GM21381 (cell line): ENCODE measurements around the gene PMEL.
"Not testable (repeated sequence)": the region's sequence is repeated elsewhere in the genome, so short reads cannot be mapped to it uniquely, and the experiment has no call there.

Experiments used
- ATAC-seq: cut with Tn5 transposase; IDR thresholded peaks from one replicate; pipeline ENCODE4 v1.9.1; 2021; ENCODE audit warnings: mild to moderate bottlenecking, moderate library complexity; ENCODE audit not compliant: unreplicated experiment

PMEL gene

DNA sequence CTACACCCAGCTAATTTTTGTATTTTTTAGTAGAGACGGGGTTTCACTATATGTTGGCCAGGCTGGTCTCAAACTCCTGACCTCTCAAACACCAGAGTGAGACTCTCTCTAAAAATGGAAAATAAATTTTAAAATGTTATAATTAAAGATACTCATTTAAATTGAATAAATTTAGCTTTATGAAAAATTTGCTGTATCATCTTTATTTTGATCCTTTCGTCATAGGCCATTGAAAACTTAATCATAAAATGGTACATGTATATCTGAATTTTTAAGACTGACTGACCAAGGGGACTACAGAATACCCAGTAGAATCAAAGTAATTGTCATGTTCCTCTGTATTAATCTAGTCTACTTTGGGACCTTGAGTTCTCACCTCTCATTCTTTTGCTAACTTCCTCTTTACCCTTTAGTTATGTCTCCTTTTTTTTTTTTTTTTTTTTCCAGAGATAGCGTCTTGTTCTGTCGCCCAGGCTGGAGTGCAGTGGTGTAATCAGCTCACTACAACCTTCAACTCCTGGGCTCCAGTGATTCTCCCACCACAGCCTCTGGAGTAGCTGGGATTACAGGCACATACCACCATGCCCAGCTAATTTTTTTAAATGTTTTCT lies 17.5 kb upstream of the PMEL start:
- no peak for ATAC-seq

DNA sequence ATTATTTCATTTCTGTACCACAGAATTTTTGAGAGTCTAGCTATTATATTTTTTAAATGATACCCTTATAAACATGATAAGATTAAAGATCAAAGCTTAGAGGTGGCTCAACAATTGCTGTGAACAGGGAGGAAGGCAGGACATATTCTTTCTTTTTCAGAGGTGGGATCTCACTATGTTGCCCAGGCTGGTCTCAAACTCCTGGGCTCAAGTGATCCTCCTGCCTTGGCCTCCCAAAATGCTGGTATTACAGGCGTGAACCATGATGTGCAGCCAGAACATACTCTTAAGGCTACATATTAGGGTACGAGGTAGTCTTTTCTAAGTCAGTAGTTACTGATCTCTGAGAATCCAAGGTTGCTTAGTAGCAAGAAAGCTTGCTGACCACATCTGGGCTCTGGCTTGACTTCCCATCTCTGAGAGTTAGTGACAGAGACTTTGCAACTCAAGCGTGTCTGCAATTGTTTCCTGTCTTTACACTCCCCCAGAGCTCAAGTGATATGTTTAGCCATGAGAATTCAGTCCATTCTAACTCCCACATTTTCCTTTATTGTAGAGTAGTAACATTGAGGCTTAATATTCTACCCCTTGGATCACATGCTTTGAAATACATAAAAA lies 16.6 kb upstream of the PMEL start:
- ATAC-seq = no peak

DNA sequence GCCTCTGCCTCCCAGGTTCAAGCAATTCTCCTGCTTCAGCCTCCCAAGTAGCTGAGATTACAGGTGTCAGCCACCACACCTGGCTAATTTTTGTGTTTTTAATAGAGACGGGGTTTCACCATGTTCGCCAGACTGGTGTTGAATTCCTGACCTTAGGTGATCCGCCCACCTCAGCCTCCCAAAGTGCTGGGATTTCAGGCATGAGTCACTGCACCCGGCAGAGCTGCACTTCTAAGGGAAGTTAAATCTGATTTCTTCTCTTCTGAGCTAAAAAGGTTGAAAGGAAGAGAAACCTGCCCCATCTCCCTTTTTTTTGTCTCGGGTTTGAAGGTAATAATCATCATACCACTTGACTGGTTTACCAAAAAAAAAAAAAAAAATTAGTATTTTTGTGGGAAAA lies 16.0 kb upstream of the PMEL start:
- not testable (repeated sequence) for ATAC-seq

DNA sequence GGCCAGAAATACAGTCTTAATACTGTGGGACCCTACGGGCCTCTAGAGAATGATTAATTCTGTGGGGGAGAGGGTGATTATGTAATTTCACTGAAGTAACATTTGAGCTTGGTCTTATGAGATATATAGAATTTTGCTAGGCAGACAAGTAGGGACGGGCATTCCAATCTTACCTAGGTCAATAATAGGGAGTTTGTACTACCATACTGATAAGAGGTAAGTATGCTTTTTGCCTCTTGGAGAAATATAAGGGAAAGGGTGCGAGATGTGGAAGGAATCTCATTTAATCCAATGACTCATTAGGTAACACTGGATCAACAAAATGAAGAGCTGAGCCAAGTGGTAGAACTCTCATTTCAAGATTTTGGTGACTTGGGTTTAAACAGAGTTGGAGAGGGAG lies 13.2 kb upstream of the PMEL start:
- ATAC-seq = no peak

DNA sequence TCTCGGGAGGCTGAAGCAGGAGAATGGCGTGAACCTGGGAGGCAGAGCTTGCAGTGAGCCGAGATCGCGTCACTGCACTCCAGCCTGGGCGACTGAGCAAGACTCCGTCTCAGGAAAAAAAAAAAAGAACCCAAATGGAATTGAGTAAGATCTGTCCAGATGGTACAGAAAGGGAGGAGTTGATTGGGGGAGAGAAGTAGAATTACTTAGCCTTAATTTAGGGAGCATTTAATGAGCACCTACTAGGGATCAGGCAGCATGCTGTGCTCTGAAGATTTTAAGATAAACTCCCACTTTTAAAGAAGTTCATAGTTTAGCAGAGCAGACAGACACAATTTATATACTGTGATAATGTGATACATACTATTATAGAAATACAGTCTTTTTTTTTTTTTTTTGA lies 12.6 kb upstream of the PMEL start:
- ATAC-seq = no peak

DNA sequence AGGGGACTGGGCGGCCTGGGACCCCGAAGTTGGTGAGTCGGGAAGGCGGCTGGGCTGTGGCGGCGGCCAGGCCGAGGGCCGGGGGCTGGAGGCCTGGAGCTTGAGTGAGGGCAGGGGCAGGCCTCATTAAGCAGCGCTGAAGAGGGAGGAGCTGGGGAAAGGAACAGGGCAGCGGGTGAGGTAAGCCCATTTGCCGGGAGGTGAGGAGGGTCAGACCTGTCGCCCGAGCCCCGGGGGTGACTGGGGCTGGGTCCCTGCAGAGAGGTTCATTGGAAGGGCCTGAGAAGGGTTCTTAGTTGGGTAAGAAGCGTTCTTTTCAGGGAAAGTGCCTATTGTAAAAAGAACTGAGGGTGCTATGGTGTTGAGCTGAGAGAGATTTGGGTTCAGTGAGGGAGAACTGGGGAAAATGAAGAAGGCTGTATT lies 8.5 kb upstream of the PMEL start:
- peak; percentile 7 for ATAC-seq

DNA sequence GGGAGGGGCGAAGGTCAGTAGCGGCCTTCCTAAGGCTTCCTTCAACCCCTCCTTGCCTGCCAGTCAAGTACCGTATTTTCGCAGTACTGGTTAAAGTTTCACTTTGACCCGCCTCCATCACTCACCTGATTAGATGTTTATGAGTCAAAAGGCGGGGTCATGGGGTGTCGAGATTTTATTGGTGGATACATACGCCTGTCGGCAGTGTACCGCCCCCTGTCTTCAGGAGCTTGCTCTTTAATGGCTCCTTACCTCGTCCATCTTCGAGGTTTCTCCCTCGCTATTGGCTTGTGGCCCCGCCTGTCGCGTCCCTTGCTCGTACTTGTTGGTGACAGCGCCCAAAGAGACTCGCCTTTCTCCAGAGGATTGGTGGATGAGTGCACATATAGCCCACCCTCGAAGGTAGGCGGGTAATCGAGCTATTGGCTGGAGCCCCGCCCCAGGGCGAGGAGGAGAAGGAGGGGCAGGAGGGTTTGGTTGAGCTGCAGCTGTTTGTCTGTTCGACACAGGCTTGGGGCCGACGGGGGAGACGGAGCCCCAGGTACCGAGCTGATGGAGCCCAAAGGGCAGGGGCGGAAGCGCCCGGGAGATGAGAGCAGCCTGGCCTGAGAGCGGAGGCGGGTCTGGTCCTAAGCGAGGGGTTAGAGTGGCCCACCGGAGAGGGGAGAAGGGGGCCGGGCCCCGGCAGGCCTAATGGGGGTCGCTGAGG lies 7.9 kb upstream of the PMEL start, which contains the start of gene RAB5B:
RAB5B (plus strand) TSS at position 480 of the 709 bp plus-strand sequence. CDS start 12,883 bp downstream, outside the sequence.
- peak; percentile 90 for ATAC-seq

DNA sequence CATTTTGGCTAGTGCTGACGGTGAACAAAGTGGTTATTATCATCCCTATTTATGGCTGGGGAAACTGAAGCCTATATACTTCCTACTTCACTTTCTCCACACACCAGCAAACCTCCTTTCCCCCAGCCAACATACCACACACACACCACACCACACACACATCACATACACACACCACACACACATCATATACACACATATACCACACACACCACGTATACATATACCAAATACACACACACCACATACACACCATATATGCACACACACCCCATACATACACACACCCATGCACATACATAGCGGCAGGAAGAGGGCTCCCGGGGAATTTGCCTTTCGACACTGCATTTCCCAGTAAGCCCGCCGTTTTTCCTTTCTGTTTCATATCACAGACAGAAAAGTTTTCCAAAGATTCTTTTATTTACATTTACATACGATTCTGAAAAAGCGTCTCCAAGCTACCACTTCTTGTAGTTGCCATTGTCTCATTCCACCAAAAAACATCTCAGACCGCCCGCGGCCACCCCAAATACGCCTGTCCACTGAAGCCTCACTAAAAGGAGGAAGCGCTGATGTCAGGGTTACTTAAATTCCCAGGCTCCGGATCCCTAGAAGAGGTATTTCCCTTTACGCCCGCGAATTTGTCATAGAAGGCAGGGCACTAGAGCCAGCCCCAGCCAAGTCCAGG lies 7.2 kb upstream of the PMEL start:
- ATAC-seq = no peak

DNA sequence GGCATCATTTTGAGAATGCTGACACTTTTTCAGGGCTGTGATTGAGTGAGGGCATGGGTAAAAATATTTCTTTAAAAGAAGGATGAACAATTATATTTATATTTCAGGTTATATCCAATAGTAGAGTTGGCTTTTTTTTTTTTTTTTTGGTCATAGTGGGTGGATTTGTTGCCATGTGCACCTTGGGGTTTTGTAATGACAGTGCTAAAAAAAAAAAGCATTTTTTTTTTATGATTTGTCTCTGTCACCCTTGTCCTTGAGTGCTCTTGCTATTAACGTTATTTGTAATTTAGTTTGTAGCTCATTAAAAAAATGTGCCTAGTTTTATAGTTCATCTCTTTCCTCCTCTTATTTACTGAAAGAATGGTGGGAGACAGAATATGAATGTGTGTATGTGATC lies 6.6 kb upstream of the PMEL start:
- ATAC-seq = no peak

DNA sequence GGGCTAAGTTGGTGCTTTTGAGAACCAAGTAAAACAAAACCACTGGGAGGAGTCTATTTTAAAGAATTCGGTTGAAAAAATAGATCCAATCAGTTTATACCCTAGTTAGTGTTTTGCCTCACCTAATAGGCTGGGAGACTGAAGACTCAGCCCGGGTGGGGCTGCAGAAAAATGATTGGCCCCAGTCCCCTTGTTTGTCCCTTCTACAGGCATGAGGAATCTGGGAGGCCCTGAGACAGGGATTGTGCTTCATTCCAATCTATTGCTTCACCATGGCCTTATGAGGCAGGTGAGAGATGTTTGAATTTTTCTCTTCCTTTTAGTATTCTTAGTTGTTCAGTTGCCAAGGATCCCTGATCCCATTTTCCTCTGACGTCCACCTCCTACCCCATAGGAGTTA lies 6.2 kb upstream of the PMEL start:
- ATAC-seq = no peak

DNA sequence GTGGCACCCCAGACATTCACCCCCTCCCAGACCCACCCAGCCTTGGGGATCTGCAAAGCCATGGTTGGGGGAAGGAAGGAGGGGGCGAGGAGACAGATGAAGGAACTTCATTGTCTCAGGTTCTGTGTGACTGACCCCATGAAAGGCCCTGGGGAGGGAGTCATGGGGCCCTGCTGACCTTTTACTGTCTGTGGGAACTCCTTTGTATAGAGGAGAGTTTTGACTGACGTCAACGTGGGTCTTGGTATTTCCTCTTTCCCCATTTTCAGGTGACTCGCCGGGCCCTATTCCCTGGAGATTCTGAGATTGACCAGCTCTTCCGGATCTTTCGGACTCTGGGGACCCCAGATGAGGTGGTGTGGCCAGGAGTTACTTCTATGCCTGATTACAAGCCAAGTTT lies 4.9 kb upstream of the PMEL start:
- ATAC-seq = no peak

DNA sequence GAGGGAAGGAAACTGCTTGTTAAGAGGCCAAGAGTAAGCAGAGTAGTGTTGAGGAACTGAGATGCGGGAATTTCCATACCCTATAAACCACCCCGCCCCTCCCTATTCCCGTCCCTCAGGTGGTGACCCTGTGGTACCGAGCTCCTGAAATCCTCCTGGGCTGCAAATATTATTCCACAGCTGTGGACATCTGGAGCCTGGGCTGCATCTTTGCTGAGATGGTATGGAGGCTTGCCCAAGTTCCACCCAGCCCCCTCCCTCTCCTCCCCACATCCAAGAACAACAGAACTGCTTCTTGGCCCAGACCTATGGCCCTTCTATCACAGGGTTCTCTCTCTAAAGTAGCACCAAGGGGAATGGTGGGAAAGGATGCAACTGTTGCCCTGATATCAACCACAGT lies 3.5 kb upstream of the PMEL start:
- no peak for ATAC-seq

DNA sequence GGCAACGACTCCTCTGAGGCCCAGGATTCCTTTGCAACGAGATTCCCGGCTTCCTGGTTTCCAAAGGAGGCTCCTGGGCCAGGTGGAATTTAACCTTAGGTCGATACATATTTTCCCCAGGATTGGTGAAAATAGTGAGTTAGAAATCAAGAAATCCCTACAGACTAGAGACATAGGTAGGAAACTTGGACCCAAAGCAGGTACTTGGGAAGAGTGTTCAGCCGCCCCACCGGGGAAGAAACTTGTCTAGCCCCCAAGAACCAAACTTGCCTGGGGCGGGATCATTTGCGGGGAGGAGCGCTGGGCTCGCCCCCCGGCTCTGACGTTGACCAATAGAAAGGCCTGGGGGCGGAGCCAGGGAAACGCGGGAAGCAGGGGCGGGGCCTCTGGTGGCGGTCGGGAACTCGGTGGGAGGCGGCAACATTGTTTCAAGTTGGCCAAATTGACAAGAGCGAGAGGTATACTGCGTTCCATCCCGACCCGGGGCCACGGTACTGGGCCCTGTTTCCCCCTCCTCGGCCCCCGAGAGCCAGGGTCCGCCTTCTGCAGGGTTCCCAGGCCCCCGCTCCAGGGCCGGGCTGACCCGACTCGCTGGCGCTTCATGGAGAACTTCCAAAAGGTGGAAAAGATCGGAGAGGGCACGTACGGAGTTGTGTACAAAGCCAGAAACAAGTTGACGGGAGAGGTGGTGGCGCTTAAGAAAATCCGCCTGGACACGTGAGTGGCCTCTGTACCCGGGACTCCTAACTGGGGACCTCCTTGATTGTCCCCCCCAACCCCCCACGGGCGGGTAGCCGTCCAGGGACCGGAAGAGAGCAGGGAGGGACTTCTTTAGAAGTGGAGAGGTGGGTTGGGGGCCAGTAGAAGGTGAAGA lies 803 bp upstream of the PMEL start, which contains the start of gene CDK2:
CDK2 (plus strand) TSS at position 423 of the 874 bp plus-strand sequence; CDS start at position 602, 179 bp downstream.
- ATAC-seq = peak; percentile 95

DNA sequence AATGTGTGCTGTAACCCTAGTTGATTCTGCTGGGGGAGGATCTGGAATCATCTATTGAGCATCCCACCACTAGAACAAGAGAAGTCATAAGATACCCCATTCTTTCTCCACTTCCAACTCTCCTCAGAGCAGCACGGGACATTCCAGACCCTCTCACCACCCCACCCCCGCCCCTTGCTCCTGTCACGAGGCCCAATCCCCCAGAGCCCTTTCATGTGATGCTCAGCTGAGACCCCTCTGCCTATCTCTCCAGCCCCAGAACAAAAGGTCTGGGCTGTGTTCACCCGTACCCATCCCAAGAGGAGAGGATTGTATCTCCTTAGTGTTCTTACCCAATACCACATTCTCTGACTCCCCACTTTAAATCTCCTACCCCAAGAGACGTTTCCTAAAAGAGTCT lies 602 bp downstream of the PMEL start:
- ATAC-seq = no peak

DNA sequence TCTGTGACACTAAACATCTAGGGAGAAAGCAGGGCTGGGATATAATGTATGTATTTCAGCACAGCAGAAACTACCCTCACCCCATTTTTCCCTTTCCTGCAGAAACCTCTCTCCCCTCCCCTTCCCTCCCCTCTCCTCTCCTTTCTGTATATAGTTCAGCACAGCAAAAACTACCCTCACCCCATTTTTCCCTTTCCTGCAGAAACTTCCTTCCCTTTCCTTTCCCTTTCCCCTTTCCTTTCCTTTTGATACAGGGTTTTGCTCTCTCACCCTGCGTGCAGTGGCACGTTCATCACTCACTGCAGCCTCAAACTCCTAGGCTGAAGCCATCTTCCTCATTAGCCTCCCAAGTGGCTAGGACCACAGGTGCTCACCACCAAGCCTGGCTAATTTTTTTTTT lies 2.1 kb downstream of the PMEL start:
- ATAC-seq = no peak

DNA sequence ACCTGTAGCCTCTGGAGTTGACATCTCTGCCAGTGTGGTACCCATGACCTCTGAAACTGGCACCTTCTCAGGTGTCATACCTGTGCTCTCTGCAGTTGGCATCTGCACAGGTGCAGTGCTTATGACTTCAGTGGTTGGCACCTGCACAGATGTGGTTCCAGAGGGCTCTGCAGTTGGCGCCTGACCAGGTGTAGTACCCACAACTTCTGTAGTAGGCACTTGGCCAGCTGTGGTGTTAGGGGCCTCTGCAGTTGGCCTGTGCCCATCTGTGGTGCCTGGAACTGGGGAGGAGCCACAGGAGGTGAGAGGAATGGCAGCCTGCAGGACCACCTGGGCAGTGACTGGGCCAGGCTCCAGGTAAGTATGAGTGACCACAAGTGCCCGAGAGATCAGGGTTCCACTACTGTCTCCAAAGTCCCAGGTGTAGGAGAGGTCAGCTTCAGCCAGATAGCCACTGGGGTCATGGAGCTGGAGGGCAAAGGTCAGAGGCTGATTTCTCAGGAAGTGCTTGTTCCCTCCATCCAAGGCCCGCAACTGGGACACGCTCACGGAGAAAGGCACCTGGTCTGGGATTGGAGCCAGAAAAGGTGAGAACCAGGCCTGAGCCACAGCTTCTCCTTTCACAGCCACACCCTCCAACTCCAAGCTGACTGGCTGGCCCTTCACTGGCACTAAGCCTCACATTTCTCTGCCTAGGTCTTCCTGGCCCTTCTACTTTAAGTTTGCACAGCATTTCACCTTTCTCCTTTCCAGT lies 8.6 kb downstream of the PMEL start:
- ATAC-seq = no peak

DNA sequence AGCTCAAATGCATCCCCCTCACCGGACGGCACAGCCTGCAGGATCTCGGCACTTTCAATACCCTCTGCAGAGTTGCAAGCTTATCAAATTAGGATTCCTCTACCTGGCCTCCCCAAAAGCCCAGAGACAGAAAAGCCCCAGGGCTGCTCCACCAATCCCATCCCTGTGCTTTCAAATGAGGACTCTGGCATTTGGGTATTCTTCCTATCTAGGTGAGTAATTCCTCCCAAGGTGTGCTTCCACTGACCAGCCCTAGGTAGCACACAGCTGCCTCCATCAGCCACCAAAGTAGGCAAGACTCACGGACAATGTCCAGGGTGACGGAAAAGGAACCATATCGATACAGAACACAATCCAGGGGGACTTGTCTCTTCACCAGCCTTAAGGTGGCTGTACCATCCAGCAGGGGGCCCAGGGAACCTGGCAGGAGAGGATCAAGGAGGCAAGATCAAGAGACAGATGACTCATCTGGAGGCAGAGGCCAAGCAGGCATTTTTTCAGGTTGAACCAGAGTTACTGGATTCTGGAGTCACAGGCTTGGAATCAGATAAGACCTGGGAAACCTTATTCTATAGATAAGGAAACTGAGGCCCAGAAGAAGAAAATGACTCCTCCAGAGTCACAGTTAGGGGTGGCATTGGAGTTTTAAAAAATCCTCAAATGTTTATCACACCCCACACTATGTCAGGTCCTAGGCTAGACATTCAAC lies 9.9 kb downstream of the PMEL start:
- ATAC-seq = no peak

DNA sequence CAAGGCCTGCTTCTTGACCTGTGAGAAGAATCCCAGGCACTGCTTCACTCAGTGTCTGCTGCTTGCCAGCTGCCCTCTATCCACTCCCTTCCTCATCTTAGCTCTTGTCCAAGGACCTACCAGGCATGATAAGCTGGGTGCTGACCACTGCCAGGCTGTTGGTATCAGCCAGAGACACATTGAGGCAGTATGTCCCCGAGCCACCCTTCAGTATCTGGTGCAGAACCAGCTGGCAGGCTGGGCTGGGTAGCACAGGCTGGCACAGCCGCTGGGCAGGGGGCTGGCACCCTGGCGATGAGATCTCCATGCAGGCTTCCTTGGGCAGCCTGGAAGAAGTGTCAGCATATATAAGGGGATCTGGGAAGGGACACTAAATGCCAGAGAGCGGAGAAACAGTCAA lies 10.5 kb downstream of the PMEL start:
- no peak for ATAC-seq

DNA sequence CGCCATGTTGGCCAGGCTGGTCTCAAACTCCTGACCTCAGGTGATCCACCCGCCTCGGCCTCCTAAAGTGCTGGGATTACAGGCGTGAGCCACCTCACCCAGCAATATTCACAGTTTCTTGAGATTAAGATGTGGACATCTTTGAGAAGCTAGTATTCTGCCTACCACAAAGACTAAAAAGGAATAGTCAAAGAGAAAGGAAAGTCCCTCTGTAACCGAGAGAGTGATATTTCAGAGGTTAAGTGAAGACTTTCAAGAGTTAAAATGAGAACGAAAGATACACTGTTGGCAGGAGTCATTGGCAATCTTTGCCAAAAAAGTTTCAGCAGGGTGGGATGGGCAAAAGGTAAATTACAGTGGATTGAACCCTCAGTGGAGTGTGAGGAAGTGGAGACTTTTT lies 19.3 kb downstream of the PMEL start:
- no peak for ATAC-seq
